Nephron (organoid): ENCODE measurements around the gene REEP1.
"Not testable (repeated sequence)": the region's sequence is repeated elsewhere in the genome, so short reads cannot be mapped to it uniquely, and the experiment has no call there.

Experiments used
- H3K27ac Mint-ChIP-seq, 3 experiments: 2 replicates each; pipeline ENCODE4 v1.8.0; 2020; ENCODE audit warnings: mixed read lengths in 3 of 3, mild to moderate bottlenecking in 2 of 3, moderate library complexity in 1 of 3
- H3K27me3 Mint-ChIP-seq: 2 replicates; pipeline ENCODE4 v1.8.0; 2021; ENCODE audit warnings: low read depth, mild to moderate bottlenecking, moderate library complexity, mixed read lengths
- H3K36me3 Mint-ChIP-seq: 2 replicates; pipeline ENCODE4 v1.8.0; 2020; ENCODE audit warnings: low read depth, mixed read lengths
- H3K4me1 Mint-ChIP-seq: 2 replicates; pipeline ENCODE4 v1.8.0; 2020; ENCODE audit warnings: mixed read lengths
- H3K4me3 Mint-ChIP-seq, 3 experiments: 2 replicates each; pipeline ENCODE4 v1.8.0; 2020; ENCODE audit warnings: mild to moderate bottlenecking in 3 of 3, mixed read lengths in 3 of 3, moderate library complexity in 2 of 3
- H3K9me3 Mint-ChIP-seq: 2 replicates; pipeline ENCODE4 v1.8.0; 2020; ENCODE audit warnings: mixed read lengths
- CTCF ChIP-seq, 3 experiments: fragments of 200-600 bp; sonication (generic); IDR thresholded peaks; one replicate each; pipeline ENCODE4 v1.5.0; 2021; ENCODE audit warnings: antibody characterized with exemption in 3 of 3; ENCODE audit not compliant: unreplicated experiment in 3 of 3

The REEP1 gene

GRCh38 chr2:86254576-86255538 is 82.6 kb downstream of the REEP1 start:
- Mint-ChIP-seq H3K4me1 (peaks cover 12% of the 10 kb centered on the region), H3K27me3 (peaks cover 10% of the 10 kb centered on the region), H3K36me3 (no peaks in the 10 kb centered on the region), H3K9me3 (no peaks in the 10 kb centered on the region), H3K4me3 (no peak overlapping the region), H3K27ac (no peak overlapping the region)
- TF ChIP-seq CTCF (IDR thresholded peaks at IDR 0.05; ENCODE audit: unreplicated experiment in 3 of 3), result no peak

- TF ChIP-seq CTCF (IDR thresholded peaks at IDR 0.05; ENCODE audit: unreplicated experiment in 3 of 3), result no peak
- Mint-ChIP-seq H3K27me3 (peaks cover 6% of the 10 kb centered on the region), H3K4me3 (no peak overlapping the region), H3K27ac (no peak overlapping the region), H3K36me3 (no peaks in the 10 kb centered on the region), H3K4me1 (peaks cover 21% of the 10 kb centered on the region), H3K9me3 (no peaks in the 10 kb centered on the region)
Measured at GRCh38 chr2:86253424-86253823, 84.0 kb downstream of the REEP1 start.

- H3K27me3 Mint-ChIP-seq, result peaks cover 4% of the 10 kb centered on the region
- no peaks in the 10 kb centered on the region for H3K36me3 Mint-ChIP-seq
- no peak overlapping the region for H3K27ac Mint-ChIP-seq
- no peaks in the 10 kb centered on the region for H3K9me3 Mint-ChIP-seq
- TF ChIP-seq CTCF (IDR thresholded peaks at IDR 0.05; ENCODE audit: unreplicated experiment in 3 of 3), result no peak
- H3K4me1 Mint-ChIP-seq, result peaks cover 18% of the 10 kb centered on the region
- H3K4me3 Mint-ChIP-seq, result no peak overlapping the region
Measured at GRCh38 chr2:86251840-86252266, 85.6 kb downstream of the REEP1 start.

GRCh38 chr2:86249579-86250391 is 87.6 kb downstream of the REEP1 start:
- peak overlapping the region; percentile 62 to 72 (median 70) for H3K27ac Mint-ChIP-seq
- H3K36me3 Mint-ChIP-seq, result no peaks in the 10 kb centered on the region
- no peak overlapping the region for H3K4me3 Mint-ChIP-seq
- H3K9me3 Mint-ChIP-seq, result no peaks in the 10 kb centered on the region
- no peak for TF ChIP-seq CTCF (IDR thresholded peaks at IDR 0.05; ENCODE audit: unreplicated experiment in 3 of 3)
- peaks cover 13% of the 10 kb centered on the region for H3K4me1 Mint-ChIP-seq
- no peaks in the 10 kb centered on the region for H3K27me3 Mint-ChIP-seq

GRCh38 chr2:86249176-86249575 is 88.2 kb downstream of the REEP1 start:
- TF ChIP-seq CTCF (IDR thresholded peaks at IDR 0.05; ENCODE audit: unreplicated experiment in 3 of 3), result no peak
- Mint-ChIP-seq H3K4me3 (no peak overlapping the region), H3K36me3 (no peaks in the 10 kb centered on the region), H3K9me3 (peaks cover 3% of the 10 kb centered on the region), H3K27ac (peak overlapping the region in 2 of 3 experiments; percentile 48 to 72), H3K27me3 (no peaks in the 10 kb centered on the region), H3K4me1 (peaks cover 13% of the 10 kb centered on the region)

- peak overlapping the region in 1 of 3 experiments; percentile 55 for H3K27ac Mint-ChIP-seq
- not testable (repeated sequence) for H3K36me3 Mint-ChIP-seq, H3K9me3 Mint-ChIP-seq, H3K4me3 Mint-ChIP-seq, H3K27me3 Mint-ChIP-seq
- peaks cover 12% of the 10 kb centered on the region for H3K4me1 Mint-ChIP-seq
Measured at GRCh38 chr2:86245222-86245621, 92.2 kb downstream of the REEP1 start.

- H3K36me3 Mint-ChIP-seq, H3K4me3 Mint-ChIP-seq, H3K9me3 Mint-ChIP-seq, H3K27me3 Mint-ChIP-seq, H3K4me1 Mint-ChIP-seq: not testable (repeated sequence)
- peak overlapping the region in 1 of 3 experiments; percentile 55 for H3K27ac Mint-ChIP-seq
Measured at GRCh38 chr2:86244781-86245180, 92.6 kb downstream of the REEP1 start.
